ENCODE measurements around the gene TRIM41.

GRCh38 chr5:181205761-181206649, 17.1 kb upstream of the TRIM41 start:
- TF ChIP-seq POLR2AphosphoS5 (IDR thresholded peaks at IDR 0.05; ENCODE audit: low read depth, low read length) (no peak), TAF1 (IDR thresholded peaks at IDR 0.05; ENCODE audit: borderline replicate concordance, insufficient read depth, low read length) (no peak), SIN3A (IDR thresholded peaks at IDR 0.05; ENCODE audit: borderline replicate concordance, insufficient read depth, low read length) (no peak), FOXP2 (optimal IDR thresholded peaks at IDR 0.05; ENCODE audit: borderline replicate concordance, extremely low read depth, extremely low read length, insufficient read depth) (no peak)
- TF ChIP-seq, protein P1, sequence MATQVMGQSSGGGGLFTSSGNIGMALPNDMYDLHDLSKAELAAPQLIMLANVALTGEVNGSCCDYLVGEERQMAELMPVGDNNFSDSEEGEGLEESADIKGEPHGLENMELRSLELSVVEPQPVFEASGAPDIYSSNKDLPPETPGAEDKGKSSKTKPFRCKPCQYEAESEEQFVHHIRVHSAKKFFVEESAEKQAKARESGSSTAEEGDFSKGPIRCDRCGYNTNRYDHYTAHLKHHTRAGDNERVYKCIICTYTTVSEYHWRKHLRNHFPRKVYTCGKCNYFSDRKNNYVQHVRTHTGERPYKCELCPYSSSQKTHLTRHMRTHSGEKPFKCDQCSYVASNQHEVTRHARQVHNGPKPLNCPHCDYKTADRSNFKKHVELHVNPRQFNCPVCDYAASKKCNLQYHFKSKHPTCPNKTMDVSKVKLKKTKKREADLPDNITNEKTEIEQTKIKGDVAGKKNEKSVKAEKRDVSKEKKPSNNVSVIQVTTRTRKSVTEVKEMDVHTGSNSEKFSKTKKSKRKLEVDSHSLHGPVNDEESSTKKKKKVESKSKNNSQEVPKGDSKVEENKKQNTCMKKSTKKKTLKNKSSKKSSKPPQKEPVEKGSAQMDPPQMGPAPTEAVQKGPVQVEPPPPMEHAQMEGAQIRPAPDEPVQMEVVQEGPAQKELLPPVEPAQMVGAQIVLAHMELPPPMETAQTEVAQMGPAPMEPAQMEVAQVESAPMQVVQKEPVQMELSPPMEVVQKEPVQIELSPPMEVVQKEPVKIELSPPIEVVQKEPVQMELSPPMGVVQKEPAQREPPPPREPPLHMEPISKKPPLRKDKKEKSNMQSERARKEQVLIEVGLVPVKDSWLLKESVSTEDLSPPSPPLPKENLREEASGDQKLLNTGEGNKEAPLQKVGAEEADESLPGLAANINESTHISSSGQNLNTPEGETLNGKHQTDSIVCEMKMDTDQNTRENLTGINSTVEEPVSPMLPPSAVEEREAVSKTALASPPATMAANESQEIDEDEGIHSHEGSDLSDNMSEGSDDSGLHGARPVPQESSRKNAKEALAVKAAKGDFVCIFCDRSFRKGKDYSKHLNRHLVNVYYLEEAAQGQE (IDR thresholded peaks at IDR 0.05; ENCODE audit: insufficient read depth in 1 of 2, low read depth in 2 of 2, low read length in 2 of 2) = no peak
